AG08395 (cell line): Measurements from ENCODE around the gene TEX22.

Experiments
- DNase-seq: peaks from one replicate; pipeline ENCODE4 v3.0.0; 2012; ENCODE audit warnings: mixed read lengths, low spot score

Gene TEX22

DNA sequence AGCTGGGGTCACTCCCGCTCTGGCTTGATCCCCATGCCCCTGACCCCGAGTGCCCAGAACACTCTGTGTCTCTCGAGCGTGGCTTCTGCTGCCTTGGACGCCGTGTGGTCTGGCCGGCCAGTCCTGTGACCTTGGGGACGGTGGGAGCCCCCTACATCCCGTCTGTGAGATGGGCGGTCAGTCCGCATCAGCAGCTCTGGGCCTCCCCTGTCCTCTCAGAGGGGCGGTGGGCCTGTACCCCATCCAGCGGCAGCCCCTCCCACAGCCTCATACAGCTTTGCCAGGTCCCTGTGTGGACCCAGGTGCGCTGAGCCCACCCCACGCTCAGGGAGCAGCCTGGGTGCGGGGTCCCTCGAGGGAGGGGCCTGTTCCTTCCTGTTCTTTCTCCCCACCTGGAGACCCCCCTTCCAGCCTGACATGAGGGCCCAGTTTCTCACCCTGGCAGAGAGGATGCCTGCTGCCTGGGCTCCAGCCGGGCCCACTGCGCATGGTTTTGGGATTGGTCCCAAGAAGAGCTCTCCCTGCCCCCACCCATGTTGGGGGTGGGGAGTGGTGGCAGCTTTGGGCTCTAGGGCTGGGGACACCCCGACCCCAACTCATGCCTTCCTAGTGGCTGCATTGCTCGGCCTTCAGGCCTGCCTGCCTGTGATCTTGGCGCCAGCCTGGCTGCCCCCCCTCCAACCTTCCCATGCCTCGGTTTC is 22.8 kb downstream of the TEX22 start:
- DNase-seq: no peak

DNA sequence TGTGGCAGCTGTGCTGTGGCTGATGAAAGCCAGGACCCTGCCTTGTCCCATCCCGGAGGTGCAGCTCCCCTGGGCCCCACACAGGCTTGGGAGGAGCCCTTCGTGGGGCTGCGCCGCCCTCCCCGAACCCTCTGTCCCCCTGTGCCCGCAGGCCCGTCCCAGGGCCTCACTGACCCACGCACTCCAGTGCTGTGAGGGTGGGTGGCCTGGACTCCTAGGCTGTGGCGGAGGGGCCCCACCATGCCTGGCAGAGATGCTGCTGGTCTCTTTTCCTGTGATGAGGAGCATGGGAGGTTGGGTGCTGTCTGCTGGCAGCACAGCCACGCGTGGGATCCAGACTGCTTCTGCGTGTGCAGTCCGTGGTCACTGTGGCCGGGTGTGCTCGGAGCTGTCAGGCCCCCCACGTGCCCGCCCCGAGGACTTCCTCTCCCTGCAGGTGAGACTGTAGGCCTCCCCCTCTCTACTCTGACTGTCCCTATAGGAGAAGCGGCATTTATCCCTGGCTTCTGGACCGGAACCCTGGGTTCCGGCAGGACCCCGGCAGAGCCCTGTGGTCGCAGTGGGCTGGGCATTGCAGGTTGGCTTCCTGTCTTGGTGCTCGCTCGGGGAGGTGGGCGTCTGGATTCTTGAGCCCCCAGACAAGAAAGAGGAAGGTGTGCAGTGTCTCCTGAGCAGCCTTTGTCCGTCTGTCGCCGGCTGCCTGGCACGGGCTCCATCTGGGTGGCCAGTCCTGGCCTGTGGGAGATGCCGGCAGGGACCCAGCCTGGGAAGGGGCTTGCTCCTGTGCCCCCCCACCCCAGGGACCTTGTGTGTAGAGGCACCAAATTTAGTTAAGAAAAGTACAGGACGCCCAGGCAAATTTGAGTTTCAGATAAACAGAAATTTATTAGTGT is 23.6 kb downstream of the TEX22 start:
- DNase-seq: no peak

DNA sequence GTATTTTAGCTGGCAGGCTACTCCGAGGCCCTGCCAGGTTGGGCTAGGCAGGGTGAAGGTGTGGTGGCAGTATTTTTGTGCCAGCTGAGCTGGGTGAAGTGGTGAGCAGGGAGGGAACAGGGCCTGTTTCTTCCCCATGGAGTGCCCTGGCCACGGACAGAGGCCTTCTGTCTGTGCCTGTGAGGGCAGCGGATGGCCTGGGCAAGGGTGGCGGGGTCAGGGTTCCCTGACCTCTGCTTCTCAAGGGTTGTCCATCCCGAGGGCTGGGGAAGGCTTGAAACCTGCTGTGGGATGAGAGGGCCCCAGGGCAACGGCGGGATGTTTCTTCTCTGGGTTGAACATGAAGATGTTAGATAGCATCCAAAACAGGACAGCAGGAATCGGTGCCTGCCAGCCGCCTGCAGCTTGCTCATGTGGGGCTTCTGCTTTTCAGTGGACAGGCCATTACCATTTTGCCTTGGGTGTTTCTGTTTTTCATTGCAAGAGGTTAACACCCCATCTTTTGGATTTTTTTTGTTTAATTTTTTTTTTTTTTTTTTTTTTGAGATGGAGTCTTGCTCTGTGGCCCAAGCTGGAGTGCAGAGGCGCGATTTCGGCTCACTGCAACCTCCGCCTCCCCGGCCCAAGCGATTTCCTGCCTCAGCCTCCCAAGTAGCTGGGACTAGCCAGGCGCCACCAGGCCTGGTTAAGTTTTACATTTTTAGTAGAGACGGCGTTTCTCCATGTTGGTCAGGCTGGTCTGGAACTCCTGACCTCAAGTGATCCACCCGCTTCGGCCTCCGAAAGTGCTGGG is 24.6 kb downstream of the TEX22 start:
- no peak for DNase-seq

DNA sequence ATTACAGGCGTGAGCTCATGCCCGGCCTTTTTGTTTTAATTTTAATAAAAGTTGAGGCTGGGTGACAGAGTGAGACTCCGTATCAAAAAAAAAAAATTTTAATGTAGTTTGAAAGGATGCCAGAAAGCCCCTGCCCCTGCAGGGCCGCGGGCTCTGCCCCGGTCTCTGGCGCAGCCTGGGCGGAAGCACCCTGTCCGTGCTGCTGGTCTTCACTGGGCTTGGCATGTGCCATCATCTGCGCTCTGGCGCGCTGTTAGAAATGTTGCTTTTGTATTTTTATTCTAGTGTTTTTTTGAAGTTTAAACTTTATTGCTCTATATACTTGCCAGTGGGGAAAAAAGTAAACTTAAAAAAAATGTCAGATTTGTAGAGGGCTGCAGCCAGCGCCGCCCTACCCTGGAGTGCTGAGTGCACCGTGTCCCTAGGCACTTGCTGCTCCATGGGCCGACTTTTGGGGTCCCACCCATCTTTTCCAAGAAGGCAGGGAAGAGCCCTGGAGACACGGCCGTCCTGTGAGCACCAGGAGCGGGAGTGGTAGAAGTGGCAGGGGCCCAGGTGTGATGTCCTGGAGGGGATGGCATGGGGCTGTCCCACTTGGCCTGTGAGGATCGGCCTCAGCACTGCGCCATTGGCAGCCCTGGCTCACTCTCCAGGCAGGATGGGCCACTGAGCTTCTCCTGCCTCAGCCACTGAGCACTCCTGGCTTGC is 25.3 kb downstream of the TEX22 start:
- no peak for DNase-seq

DNA sequence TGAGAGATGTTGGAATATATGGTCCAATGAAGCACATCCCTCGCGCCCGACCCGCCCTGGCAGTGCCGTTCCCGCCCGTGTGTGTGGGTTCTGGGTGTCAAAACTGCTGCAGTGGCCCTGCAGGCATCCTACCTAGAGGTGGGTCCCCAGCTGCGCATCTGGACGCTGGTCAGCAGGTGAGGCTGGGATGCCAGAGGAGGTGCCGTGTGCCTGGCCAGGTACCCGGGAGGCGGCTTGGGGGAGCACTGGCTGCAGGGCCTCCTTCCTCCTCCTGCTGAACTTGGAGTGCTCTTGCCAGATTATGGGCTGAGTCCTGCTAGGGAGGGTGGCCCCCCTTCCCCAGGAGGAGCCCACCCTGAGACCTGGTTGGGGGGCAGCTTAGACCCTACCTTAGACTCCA is 26.5 kb downstream of the TEX22 start:
- no peak for DNase-seq

DNA sequence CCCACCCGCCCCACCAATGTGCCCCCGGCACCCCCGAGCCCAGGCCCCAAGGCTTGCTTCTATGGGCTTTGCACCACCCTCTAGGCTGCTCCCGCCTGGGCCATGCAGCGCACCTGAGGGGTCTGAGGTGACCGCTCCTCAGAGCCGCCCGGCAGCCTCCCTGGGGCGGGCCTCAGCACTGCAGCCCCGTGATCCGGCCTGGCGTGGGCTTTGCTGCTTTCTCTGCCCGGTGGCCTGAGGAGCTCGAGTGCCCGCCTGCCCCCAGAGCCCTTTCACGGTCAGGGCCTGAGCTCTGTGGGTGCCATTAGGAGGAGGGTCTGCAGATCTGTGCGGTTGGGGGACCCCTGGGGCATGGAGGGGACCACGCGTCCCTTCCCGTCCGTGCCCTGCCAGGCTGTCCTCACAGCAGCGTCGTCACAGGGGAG is 27.5 kb downstream of the TEX22 start:
- DNase-seq: no peak

DNA sequence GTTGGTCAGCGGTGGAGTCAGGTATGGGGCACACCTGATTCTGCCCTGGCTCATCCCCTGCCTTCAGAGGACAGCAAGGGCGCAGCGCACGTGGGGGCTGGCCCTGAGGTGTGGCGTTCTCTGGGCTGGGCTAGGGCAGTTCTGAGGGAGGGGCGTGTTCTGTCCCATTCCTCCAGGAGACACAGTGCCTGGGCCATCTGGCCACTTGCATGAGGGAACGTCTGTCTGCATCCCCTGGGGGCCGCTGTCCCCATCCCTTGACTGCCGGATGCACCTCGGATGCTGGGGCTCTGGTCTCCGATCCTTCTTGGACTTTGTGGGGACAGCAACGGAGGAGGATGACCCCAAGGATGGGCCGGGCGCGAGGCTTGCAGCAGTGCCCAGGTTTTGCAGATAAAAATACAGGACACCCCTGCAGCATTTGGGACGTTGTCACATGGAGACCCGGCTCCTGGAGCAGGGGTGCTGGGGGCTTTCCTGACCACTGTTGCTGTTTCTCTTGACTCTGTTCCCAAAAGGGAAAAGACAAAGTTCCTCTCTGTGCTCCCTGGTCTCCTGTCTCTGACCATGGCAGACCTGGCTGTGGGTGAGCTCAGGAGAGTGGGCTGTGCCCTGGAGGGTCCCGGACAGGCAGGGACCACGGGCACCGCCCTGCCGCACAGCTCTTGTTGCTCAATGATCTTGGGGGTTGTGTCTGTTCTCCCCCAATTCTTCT is 28.2 kb downstream of the TEX22 start:
- DNase-seq: no peak

DNA sequence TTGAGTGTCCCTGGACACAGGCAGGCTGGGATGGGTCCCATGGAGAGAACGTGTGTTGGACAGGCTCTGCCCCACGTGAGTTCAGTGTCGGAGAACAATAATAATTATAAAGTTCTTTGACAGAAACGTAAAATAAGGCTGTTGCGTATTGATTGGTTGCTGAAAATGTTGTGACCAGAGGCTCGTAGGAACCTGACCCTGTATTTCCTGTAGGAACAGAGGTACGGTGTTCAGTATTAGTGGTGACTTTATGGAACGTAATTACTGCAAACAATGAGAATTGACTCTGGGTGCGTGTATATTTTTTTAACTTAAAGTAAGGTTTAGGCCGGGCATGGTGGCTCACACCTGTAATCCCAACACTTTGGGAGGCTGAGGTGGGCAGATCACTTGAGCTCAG is 29.1 kb downstream of the TEX22 start:
- no peak for DNase-seq

DNA sequence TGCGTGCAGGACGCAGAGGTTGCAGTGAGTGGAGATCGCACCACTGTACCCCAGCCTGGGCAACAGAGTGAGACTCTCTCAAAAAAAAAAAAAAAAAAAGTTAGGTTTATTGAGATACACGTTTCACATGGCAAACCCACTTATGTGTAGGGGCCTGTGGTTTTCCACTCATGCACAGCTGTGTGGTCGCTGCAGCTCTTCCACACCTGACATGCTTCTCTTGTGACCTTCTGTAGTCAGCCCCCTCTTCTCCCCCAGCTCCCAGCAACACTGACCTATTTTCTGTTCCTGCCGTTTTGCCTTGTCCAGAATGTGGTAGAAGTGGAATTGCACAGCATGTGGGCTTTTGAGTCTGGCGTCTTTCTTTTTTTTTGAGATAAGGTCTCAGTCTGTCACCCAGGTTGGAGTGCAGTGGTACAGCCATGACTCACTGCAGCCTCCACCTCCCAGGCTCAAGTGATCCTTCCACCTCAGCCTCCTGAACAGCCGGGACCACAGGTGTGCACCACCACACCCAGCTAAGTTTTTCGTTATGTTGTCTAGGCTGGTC is 29.7 kb downstream of the TEX22 start:
- DNase-seq: no peak

DNA sequence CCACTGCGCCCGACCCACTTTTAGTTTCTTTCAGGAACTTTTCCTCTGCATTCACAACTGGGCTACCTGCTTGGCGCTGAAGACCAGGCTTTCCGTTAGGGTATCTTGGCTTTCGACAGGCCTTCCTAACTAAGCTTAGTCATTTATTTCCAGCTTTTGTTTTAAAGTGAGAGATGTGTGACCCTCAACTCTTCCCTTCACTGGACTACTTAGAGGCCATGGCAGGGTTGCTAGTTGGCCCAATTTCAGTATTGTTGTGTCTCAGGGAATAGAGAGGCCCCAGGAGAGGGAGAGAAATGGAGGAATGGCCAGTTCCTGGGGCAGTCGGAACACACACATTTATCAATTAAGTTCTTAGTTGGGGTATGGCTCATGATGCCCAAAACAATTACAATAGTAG is 31.7 kb downstream of the TEX22 start:
- no peak for DNase-seq

DNA sequence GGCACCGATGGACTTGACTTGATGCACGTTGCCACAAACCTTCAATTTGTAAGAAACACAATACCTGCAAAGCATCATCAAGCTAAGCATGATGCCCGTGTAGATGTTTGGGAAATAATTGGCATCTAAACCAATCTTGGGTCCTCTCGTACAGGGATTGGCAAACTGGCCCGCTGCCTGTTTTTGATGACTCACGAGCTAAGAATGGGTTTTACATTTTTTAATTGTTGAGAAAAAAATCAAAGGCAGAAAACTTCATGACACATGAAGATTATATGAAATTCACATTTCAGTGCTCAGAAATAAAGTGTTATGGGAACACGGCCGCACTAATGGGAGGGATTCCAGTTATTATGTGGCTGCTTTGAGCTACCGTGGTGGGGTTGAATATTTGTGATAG is 32.2 kb downstream of the TEX22 start:
- peak; percentile 77 for DNase-seq

DNA sequence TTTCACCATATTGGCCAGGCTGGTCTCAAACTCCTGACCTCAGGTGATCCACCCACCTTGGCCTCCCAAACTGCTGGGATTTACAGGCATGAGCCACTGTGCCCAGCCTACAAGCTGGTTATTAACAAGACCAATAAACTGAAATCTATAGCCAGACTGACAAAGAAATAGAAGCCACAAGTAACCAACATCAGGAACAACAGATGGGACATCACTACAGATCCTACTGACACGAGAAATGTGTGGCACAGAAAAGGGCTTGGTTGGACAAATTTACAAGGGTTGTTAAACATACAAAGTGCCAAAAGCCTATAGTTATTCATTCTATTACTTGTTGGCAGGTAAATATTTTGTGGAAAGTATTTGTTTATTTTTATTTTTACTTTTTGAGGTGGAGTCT is 32.9 kb downstream of the TEX22 start:
- DNase-seq: no peak

DNA sequence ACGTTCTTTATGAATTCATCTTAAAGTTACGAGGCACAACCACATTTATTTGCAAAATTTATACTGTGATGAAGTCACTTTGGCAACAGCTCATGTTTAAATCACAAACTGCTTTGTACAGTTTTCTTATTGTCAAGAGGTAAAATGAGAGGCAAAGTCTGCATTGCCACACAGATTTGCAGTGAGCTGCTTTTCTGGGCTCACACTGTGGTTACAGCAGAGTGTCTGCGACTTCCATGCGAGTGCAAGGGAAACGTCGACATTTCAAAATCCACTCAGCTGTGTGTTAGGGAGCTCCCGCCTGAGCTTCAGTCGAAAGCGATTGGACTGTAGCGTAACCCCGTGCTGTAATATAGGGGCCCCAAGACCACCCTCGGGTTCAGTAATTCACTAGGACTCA is 34.3 kb downstream of the TEX22 start:
- DNase-seq: no peak

DNA sequence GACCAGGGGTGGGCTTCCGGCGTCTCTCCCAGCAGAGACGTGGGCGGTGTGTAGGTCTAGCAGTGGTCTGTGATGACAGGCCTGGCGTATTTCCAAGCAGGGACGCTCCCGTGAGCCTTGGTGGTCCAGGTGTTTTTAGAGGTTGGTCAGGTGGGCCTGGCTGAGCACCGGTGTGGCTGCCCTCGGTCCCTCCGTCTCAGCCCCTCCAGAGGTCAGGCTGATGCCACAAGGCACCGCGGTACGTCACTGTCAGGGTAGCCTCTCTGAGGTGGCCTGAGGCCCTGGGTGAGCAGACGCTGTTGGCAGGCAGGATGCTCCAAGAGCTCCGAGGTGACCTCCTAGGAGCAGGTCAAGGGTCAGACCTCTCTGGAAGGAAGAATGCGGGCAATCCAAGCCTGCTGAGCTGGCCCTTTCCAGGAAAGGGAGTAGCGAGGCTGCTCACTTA is 34.8 kb downstream of the TEX22 start:
- DNase-seq: no peak

DNA sequence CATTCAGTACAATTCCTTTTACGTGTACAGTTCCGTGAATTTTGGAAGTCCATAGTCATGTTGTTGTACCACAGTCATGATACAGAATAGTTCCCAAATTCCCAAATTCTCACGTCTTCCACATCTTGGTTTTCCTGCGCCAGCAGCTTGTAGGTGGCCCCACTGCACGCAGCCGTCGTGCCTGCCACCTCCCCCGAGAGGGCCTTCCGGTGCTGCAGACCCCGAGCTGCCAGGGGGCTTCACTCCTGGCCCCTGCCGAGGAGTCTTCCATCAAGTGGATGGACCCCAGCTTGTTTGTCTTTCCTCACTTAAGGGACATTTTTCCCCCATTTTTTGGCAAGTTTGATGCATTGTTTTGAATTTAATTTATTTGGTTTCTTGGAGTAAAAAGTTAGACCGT is 38.1 kb downstream of the TEX22 start:
- no peak for DNase-seq

DNA sequence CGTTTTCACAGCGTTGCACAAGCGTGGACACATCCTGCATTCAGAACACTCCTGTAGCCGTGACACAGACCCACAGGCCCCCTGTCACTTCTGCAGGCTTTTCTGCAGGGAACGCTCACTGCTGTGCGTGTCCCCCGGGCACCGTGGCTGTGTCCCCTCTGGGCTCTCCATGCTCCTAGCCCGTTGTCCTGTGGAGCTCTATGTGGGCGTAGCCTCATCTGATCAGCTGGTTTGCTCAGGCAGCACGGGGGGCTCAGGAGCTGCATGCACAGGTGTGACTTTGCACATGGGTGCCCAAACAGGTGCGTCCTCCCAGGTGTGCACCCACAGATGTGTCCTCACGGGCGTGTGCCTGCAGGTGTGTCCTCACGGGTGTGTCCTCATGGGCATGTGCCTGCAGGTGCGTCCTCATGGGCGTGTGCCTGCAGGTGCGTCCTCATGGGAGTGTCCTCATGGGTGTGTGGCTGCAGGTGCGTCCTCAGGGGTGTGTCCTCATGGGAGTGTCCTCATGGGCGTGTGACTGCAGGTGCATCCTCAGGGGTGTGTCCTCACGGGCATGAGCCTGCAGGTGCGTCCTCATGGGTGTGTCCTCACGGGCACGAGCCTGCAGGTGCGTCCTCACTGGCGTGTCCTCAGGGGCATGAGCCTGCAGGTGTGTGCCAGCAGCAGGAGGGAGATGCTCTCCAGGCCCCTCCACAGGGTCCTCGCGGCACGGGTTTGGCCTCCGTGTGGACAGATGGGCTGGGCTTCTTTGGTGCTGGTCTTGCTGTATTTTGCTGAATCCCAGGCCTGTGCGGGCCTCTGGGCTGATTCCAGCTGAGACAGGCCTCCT is 38.8 kb downstream of the TEX22 start:
- DNase-seq: no peak

DNA sequence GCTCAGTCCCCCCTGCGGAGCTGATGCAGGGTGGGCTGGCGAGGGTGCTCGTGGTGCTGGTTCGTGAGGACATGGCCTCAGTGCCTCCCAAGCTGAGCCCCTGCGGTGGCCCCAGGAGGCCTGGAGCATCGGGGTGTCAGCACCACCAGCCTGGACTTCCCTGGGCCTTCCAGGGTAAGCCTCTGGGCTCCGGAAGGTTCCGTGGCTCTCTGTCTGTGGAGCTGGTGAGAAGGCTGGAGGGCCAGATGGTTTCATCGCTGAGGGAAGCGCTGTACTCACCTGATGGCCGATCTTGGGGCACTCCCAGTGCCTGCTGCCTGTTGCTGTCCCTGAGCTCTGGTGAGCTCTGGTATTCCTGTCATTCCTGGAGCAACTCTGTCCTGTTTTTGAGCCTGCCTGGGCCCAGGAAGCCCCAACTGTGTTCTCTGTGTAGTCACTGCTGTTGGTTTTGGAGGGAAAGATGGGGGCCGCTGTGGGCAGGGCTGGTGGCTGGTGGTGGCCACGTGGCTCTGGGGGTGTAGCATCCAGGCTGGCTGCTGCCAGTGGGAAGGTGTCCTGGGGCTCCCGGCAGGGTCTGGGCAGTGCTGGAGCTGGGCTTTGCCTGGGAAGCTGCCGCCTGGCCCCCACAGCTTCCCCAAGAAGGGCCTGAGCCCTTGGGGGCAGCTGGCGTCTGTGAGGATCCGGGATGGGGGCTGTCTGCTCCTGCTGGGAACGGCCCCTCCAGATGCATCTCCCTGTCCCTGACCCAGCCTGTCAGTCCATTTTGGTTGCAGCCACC is 39.6 kb downstream of the TEX22 start:
- no peak for DNase-seq

DNA sequence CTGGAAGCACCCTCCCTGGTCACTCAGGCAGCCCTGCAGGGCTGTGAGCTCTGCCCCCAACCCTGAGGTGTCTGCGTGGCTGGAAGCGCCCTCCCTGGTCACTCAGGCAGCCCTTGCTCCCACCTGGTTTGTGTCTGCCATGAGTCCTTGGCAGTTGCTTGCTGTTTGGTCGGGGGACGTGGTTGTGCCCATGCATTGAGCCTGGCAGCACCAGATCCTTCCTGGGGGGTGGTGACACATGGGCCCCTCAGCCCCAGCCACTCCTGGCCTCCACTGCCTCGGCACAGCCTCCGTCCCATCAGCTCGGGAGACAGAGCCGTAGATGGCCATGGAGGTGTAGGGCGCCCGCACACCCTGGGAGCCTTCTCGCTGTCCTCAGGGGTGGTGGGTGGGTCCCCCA is 40.8 kb downstream of the TEX22 start:
- no peak for DNase-seq
